Measurements from ENCODE around the gene IFNA7. TPM values are rescaled to one million over a fixed set of nuclear protein-coding genes. Genes with fewer than 3 reads are reported as not detected.
"Not testable (repeated sequence)": the region's sequence is repeated elsewhere in the genome, so short reads cannot be mapped to it uniquely, and the experiment has no call there.

The IFNA7 gene
- total RNA-seq, 2 donors from 2014 or later: not detected

GRCh38 chr9:21187487-21187886, 14.5 kb downstream of the IFNA7 start, which contains the start of gene IFNA4:
TSS of gene IFNA4 (minus strand) at chr9:21187587. CDS start at chr9:21187531, 56 bp downstream.
- intact Hi-C loops (cut with DNase I); DNase-seq (ENCODE audit: low spot score): not testable (repeated sequence)

GRCh38 chr9:21182810-21183736, 18.9 kb downstream of the IFNA7 start:
- intact Hi-C loops (cut with DNase I); DNase-seq (ENCODE audit: low spot score): not testable (repeated sequence)

GRCh38 chr9:21174671-21175070, 27.3 kb downstream of the IFNA7 start:
- intact Hi-C loops (cut with DNase I): no loop called here
- no peak for DNase-seq (ENCODE audit: low spot score)

- intact Hi-C loops (cut with DNase I): no loop called here
- no peak for DNase-seq (ENCODE audit: low spot score)
Observed at GRCh38 chr9:21172156-21172555, 29.8 kb downstream of the IFNA7 start.

- intact Hi-C loops (cut with DNase I): no loop called here
- no peak for DNase-seq (ENCODE audit: low spot score)
Observed at GRCh38 chr9:21171351-21171750, 30.7 kb downstream of the IFNA7 start.

GRCh38 chr9:21166560-21166959, 35.4 kb downstream of the IFNA7 start, which contains the start of gene IFNA21:
TSS of gene IFNA21 (minus strand) at chr9:21166660. CDS start at chr9:21166612, 48 bp downstream.
- DNase-seq (ENCODE audit: low spot score); intact Hi-C loops (cut with DNase I): not testable (repeated sequence)

- no peak for DNase-seq (ENCODE audit: low spot score)
- intact Hi-C loops (cut with DNase I): no loop called here
Observed at GRCh38 chr9:21165516-21165915, 36.5 kb downstream of the IFNA7 start.

GRCh38 chr9:21160178-21160577, 41.8 kb downstream of the IFNA7 start:
- intact Hi-C loops (cut with DNase I): no loop called here

GRCh38 chr9:21155501-21155900, 46.5 kb downstream of the IFNA7 start:
- intact Hi-C loops (cut with DNase I): no loop called here
- no peak for DNase-seq (ENCODE audit: low spot score)

More at GRCh38 chr9:21160178-21160577, 41.8 kb downstream of the IFNA7 start:
- DNase-seq (ENCODE audit: low spot score): no peak

- intact Hi-C loops (cut with DNase I): no loop called here
- no peak for DNase-seq (ENCODE audit: low spot score)
Observed at GRCh38 chr9:21154018-21154608, 47.9 kb downstream of the IFNA7 start.

- no peak for DNase-seq (ENCODE audit: low spot score)
- intact Hi-C loops (cut with DNase I): no loop called here
Observed at GRCh38 chr9:21153336-21154017, 48.5 kb downstream of the IFNA7 start.

Other genes with a start within 250 kb of the IFNA7 start
- 1 to 10 TPM; 1.6 to 2.1 TPM for gene HACD4, start 170.6 kb downstream of the IFNA7 start, total RNA-seq
- gene IFNB1, start 124.3 kb downstream of the IFNA7 start, total RNA-seq: not detected
- gene IFNW1, start 60.4 kb downstream of the IFNA7 start, total RNA-seq: not detected
- gene IFNA21, start 35.5 kb downstream of the IFNA7 start, total RNA-seq: not detected
- not detected for gene IFNA4, start 14.6 kb downstream of the IFNA7 start, total RNA-seq
- not detected for gene IFNA10, start 4.9 kb upstream of the IFNA7 start, total RNA-seq
- gene IFNA16, start 15.1 kb upstream of the IFNA7 start, total RNA-seq: not detected
- not detected for gene IFNA17, start 26.0 kb upstream of the IFNA7 start, total RNA-seq
- gene IFNA14, start 37.8 kb upstream of the IFNA7 start, total RNA-seq: not detected
- not detected for gene IFNA5, start 103.1 kb upstream of the IFNA7 start, total RNA-seq
- gene KLHL9, start 133.2 kb upstream of the IFNA7 start, total RNA-seq: 10 to 100 TPM; 21.9 to 24.2 TPM
- not detected for gene IFNA6, start 148.7 kb upstream of the IFNA7 start, total RNA-seq
- not detected for gene IFNA13, start 165.9 kb upstream of the IFNA7 start, total RNA-seq
- not detected for gene IFNA2, start 183.2 kb upstream of the IFNA7 start, total RNA-seq
- gene IFNA8, start 206.9 kb upstream of the IFNA7 start, total RNA-seq: not detected
- gene IFNA1, start 238.2 kb upstream of the IFNA7 start, total RNA-seq: not detected